Activated CD8-positive, alpha-beta memory T cell treated with anti-CD3 and anti-CD28 coated beads, Interleukin-2, amount 50 U/mL, for 1 hour (primary cell): ENCODE measurements around the gene TBCK.
"Not testable (repeated sequence)": the region's sequence is repeated elsewhere in the genome, so short reads cannot be mapped to it uniquely, and the experiment has no call there.

Experiments used
- DNase-seq: peaks from one replicate; pipeline ENCODE4 v3.0.0-alpha.2; 2020; ENCODE audit errors: extremely low read depth

The TBCK gene

DNA sequence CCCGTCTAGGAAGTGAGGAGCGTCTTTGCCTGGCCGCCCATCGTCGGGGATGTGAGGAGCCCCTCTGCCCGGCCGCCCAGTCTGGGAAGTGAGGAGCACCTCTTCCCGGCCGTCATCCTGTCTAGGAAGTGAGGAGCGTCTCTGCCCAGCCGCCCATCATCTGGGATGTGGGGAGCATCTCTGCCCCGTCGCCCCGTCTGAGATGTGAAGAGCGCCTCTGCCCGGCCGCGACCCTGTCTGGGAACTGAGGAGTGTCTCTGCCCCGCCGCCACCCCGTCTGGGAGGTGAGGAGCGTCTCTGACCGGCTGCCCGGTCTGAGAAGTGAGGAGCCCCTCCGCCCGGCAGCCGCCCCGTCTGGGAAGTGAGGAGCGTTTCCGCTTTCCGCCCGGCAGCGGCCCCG is 5.2 kb upstream of the TBCK start:
- DNase-seq = not testable (repeated sequence)

DNA sequence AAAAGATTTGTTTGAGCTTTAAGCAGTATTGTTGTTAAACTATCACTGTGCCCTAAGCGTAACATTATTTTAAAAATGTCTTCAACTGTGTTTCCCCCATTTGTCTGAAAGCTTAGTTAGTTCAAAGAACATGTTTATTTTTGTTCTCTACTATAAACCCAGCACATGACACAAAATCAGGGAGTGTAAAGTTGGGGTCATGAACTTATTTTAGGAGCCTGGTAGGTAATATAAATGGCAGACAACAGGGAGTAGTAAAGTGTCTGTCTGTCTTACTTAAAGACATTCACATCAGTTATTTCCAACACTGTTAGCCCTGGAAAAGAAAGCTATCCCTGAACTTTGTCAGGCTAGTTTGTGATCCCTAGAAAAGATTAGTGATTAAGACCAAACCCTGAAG is 4.2 kb upstream of the TBCK start:
- DNase-seq = no peak

DNA sequence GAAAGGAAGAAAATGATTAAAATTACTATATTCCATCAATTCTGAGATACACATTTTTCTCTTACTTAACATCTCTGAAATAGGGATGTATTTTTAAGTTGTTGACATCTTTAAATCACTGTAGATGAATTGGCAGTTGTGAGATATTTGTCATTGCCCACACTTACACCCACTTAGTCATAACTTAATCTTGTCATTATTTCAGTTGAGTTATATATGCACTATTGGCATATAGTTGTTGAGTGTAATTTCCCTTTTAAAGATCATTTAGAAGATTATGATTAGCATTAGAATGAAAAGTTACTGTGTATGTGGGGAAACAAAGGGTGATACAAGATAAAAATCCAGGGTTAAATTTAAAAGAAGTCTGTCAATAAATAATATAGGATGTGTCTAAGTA is 2.5 kb upstream of the TBCK start:
- DNase-seq = no peak

DNA sequence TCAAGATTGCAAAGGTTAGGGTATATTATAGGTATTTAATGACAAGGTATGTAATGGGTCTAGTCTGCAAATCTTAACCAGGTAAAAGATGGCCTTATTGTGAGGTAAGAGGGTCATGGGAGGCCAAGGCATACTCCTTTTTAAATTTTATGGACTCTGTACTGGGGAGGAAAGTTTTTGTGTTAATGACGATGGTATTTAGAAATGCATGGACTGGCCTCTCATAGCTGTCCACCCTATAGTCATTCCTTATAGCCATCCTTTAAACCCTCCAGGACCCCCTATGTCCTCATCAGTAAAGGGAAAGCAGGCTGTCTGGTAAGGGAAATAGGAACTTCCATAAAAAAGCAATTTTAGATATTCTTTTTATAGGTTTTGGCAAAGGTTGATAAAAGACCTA is 1.8 kb upstream of the TBCK start:
- no peak for DNase-seq

DNA sequence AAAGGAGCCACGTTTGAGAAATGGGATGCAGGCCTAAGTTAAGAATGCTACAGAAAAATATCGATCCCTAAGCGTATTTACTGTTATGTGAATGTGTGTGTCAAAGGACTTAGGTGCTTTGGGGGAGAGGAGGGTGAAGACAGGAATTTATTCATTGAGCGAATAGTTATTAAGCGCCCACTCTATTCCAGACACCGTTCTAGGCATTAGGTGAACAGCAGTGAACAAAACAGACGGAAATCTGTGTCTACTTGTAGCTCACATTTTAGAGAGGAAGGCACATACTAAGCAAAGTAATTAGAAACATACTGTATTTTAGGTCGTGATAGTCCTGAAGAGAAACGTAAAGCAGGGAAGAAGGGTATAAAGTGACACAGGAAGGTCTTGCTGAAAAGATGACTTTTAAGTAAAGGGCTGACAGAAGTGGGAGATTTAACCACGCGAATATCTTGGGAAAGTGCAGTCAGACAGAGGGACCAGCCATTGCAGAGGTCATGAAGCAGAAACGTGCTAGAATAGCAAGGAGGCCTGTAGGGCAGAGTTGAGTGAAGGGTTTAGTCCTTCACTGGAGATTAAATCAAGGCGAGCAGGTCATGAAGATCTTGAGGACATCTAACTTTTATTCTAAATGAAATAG is 882 bp upstream of the TBCK start:
- DNase-seq = no peak

DNA sequence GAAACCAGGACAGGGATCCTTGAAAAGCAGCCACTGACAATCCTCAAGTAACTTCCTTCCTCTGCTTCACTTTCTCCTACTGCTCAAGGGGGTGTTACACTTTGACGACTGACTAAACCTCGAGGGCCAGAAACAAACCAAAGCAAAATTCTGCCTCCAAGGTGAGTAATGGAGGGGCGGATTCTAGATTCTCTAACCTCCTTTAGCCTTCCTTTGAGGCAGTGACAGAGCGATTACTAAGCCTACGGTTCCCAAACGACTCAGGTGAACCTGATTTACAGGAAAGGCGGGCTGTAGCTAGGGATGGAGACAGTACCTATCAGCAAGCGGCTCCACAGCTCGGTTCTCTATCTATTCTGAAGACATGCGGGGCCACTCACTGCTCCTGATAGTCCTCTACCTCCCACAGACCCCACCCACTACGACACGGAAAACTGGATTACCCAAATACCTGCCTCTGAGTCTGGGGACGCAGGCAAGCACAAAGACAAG is 487 bp downstream of the TBCK start:
- DNase-seq = peak; percentile 12

DNA sequence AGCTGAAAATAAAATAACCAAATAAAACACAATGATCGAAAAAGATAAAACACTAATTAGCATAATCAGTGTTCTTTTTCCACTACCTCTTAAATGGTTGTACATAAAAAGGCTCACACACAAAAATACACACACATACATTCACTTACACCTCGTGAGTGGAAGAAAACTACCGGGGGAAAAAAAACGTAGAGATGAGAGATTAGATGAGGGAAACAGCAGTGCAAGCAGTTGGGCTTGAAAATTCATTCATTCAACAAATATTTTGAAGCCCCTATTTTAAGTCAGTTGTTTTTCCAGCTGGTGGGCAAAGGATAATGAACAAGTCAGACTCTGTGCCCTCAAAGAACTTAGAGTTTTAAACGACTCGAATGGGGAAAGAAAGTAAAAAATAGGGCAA is 1.0 kb downstream of the TBCK start:
- no peak for DNase-seq

DNA sequence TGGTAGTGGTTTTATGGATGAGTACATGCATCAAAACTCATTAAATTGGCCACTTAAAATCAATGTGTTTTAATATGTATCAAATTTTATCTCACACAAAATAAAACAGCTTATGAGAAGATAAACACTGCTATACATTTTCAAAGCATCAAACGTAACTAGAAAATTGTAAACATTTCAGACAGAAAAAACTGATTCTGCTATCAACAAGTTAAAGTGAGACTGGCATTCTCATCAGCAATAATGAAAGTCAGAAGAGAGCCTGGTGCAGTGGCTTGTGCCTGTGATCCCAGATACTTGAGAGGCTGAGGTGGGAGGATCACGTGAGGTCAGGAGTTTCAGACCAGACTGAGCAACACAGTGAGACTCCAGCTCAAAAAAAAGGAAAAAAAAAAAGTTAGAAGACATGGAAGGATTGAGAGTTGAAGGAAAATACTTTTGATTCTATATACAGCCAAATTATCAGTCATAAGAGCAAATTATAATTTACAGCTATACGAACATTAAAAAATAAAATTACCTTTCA is 2.9 kb downstream of the TBCK start:
- no peak for DNase-seq

DNA sequence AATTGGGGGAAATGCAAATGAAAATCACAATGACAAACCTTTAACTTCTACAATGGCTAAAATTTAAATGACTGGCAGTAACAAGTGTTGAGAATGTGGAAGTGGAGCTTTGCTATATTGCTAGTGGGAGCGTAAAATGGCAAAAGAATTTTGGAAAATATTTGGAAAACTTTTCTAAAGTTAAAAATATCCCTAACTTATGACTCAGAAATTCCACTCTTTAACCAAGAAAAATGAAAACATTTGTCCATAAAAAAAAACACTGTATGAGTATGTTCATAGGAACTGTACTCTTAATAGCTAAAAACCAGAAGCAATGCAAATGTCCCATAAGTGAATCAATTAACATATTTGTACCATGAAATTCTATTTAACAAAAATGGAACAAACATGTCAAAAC is 3.6 kb downstream of the TBCK start:
- DNase-seq = no peak

DNA sequence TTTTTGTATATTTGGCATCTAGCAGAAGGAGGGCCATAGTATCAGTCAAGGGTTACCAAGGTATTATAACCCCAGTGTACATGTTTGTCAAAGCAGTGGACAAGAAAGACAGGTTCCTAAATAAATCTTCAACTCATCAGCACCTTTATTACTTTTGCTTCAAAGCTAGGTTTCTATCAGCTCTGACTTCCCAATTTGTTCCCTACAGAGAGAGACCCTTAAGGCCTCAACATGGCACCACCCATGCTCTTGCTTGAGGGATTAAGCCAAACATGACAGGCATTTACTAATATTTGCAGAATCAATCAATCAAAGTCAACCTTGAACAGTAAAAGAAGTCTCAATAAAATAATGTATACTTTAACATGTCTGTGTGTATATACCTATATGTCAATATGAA is 9.4 kb downstream of the TBCK start:
- no peak for DNase-seq

DNA sequence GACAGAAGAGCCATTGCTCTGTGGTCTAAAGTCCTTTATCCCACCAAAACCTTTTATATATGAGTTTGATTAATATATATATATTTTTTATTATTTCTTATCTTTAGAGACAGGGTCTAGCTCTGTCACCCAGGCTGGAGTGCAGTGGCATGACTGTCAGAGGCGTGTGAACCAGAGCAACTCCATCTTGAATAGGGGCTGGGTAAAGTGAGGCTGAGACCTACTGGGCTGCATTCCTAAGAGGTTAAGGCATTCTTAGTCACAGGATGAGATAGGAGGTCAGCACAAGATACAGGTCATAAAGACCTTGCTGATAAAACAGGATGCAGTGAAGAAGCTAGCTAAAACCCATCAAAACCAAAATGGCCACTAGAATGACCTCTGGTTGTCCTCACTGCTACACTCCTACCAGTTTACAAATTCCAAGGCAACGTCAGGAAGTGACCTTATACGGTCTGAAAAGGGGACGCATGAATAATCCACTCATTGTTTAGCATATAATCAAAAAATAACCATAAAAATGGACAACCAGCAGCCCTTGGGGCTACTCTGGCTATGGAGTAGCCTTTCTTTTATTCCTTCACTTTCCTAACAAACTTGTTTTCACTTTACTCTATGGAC is 10.5 kb downstream of the TBCK start:
- DNase-seq = no peak

DNA sequence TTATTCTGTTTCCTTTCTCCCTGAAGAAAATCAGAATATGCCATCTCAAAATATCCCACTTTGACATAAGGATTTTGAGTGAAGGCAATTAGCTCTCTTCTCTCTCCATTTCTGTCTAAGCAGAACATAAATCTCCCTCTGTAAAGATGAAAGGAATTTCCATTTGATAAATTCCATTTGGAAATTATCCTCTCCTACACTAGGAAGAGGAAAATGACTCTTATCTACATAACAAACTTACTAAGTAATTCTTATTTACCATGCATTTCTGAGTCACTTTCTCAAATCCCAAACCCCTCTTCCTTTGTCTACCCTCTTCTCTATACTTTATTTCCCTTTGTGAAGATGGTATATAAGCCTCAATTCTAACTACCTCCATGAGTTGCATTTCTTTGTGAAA is 11.4 kb downstream of the TBCK start:
- no peak for DNase-seq

DNA sequence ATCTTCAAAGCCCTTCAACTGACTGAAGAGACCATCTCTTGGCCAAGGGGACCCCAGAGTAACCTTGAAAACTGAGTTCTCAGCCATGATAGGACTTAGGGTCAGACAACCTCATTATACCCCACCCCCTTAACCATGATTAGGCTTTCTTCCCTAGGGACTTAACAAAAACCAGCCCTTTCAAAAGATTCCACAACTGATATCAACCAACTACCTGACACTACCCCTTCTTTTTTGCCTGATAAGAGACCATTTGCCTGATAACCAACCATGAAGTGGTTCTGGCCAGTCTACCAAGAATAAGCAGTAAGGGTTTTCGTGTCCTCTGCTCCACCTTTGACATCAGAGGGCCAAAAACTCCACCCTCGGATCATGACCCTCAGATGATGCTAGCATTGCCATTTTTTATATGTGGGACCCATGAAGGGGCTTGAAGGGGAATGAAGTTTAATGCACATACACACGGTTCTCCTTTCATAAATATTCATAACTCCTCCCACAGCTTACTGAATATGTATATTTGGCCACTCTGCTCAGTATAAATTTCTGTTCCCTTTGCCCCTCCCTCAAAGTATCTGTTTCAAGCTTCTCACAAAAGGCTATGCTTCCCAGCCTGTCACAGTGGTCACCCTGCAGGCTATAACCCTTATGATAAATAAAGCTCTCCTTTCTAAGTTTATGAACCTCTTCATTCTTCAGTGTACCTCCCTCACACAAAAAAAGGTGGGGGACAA is 12.3 kb downstream of the TBCK start:
- DNase-seq = no peak

DNA sequence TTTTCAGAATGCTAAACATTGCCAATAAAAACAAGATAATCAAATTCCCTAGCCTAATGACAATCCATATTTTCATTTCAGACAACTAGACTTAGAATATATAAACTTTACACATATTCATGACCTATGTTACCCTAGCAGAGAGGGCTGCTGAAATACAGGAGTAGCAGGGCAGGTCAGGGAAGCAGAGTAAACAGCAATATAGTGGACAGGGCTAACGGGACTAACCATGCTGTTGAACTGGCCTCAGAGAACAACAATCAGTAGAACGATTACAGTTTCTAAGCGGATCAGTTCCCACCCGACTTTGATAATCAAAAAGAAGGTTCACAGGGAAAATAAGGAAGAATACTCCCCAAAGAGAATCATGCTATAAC is 14.0 kb downstream of the TBCK start:
- no peak for DNase-seq

DNA sequence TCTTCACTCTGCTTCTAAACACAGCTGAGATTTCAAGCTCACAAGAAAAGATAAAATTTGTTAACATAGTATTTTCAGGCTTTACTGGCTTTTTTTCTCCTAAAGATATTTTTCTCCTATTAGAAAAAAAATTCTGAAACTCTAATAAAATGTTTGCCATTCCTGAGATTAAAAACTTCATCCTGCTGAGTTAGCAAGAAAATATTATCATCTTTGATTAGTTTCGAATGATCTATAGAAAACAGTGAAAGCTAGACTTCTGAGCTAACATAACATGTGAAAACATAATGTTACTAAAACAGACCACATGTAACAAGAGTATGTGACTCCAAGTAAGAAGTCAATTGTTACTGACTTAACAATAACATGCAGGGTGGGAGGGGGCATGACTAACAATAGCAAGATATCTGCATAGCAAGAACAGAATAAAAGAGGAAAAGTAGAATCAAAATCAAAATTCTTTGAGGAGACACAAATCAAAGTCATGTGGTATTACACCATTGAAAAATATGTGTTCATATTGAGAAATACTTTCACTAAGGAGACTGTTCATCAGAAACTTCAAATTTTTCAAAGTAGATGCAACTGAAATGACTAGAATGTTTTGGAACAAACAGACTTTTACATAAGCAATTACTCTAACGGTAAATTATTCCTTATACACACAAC is 14.5 kb downstream of the TBCK start:
- no peak for DNase-seq

DNA sequence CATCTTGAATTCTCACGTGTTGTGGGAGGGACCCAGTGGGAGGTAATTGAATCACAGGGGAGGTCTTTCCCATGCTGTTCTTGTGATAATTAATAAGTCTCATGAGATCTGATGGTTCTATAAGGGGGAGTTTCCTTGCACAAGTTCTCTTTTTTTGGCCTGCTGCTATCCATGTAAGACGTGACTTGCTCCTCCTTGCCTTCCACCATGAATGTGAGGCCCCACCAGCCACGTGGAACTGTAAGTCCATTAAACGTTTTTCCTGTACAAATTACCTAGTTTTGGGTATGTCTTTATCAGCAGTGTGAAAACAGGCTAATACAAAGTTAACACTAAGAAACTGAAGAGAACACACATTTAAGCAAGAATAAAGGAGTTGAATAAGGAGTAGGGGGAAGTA is 16.0 kb downstream of the TBCK start:
- DNase-seq = no peak

DNA sequence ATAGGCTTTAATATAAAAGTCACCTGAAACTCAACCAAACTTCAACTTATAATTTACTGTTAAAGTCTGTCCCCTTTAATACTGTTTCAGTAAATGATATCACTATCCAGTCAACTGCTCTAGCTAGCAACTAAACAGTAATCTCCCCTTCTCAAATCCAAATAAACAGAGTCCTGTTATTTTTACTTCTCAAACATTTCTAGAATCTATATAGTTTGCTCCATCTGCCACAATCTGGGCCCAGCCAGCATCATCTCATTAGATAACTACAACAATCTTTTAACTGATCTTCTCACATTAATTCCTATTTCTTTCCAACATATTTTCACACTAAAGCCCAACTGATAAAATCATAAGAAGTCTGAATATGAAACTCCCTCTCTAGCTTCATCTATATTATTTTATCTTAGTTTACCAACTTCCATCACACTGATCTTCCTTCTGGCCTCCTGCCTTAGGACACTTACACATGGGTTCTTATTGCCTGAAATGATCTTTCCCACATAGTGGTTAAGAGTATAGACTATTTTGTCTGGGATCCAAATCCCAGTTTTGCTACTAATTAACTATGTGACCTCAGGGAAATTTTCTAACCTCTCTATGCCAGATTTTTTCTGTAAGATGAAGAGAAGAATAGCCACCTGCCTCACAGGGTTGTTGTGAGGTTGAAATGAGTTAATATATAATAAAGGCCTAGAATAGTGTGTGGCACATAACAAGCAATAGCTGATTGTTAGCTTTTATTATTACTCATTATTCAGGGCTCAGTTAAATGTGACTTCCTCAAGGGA is 18.6 kb downstream of the TBCK start:
- no peak for DNase-seq

DNA sequence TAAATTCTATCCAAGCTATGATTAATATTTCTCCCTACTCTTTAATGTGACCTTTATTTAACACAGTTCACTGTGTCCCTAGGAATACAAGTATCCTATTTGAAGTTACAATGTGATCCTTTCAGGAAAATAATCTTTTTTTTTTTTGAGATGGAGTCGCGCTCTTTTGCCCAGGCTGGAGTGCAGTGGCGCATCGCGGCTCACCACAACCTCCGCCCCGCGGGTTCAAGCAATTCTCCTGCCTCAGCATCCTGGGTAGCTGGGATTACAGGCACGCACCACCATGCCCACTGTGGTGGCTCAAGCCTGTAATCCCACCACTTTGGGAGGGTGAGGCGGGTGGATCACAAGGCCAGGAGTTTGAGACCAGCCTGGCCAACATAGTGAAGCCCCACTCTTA is 21.9 kb downstream of the TBCK start:
- no peak for DNase-seq

DNA sequence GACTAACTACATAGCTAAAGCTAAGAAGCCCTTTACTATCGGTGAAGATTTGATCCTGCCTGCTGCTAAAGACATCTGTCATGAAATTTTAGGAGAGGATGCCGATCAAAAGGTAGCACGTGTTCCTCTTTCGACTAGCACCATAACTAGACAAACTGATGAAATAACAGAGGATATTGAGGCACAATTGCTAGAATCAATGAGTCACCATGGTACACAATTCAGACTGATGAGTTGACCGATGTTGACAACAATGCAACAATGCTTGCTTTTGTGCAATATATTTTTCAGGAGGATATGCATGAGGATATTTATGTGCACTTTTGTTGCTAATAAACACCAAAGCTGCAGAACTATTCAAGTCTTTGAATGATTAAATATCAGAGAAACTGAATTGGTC is 24.3 kb downstream of the TBCK start:
- DNase-seq = no peak

DNA sequence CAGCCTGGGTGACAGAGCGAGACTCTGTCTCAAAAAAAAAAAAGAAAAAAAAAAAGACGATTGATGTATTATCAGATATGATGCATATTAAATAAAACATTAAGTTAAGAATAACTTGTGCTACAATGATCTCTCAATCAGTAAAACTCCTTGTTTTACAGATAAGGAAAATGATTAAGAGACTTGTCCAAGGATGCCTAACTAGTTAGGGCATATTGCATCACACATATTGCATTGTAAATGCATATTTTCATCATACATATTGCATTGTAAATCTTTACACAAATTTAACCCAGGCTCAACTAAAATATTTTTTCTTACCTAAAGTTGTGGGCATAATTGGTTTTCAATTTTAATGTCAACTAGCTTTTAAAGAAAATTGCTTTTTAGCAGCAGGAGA is 26.3 kb downstream of the TBCK start:
- no peak for DNase-seq

DNA sequence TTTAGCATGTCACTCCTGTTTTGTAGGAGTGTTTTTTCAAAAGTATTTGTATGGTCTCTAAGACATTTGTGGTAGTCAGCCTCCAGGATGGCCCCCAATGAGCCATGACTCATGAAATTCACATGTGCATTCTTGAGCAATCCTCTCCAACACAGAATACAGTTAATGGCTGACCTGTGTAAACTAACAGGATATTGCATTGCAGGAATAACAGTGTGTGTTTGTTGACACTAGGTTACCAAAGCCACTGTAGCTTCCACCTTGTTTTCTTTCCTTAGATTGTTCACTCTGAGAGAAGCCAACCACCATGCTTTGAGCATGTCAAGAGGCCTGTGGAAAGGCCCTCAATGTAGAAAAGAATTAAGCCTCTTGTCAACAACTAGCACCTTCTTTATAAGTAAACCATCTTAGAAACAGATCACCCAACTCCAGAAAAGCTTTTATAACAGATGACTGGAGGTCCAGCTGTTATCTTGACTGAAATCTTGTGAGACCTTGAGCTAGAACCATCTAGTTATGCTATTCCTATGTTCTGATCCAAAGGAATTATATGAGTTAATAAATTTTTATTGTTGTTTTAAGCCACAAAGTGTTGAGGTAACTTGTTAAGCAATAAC is 28.5 kb downstream of the TBCK start:
- DNase-seq = no peak
